GM12878 (cell line): ENCODE measurements around the gene STXBP5. TPM values are rescaled to one million over a fixed set of nuclear protein-coding genes. Genes with fewer than 3 reads are reported as not detected.

Experiments used
- BCL11A ChIP-seq: IDR thresholded peaks from 2 replicates; pipeline ENCODE4 v1.6.1; 2011; ENCODE audit warnings: low read depth, low read length
- BRCA1 ChIP-seq: IDR thresholded peaks from 2 replicates; pipeline ENCODE4 v1.6.1; 2011; ENCODE audit warnings: low read depth, low read length, improper control_type of control experiment
- CEBPB ChIP-seq, 2 experiments: fragments of 150-350 bp in 1 of 2; IDR thresholded peaks; 2 replicates each; pipeline ENCODE4 v1.6.1; 2012 to 2014; ENCODE audit warnings: low read depth in 2 of 2, low read length in 2 of 2, borderline replicate concordance in 1 of 2, inconsistent platforms in 1 of 2
- CHD4 ChIP-seq: fragments of 200-600 bp; sonication (generic); IDR thresholded peaks from 2 replicates; pipeline ENCODE4 v1.6.1; 2016; ENCODE audit warnings: mild to moderate bottlenecking
- CREB1 ChIP-seq: IDR thresholded peaks from 2 replicates; pipeline ENCODE4 v1.6.1; 2012; ENCODE audit warnings: low read depth, mild to moderate bottlenecking, inconsistent platforms
- CREM ChIP-seq: IDR thresholded peaks from 2 replicates; pipeline ENCODE4 v1.6.1; 2014; ENCODE audit warnings: antibody characterized with exemption, low read depth
- MEF2B ChIP-seq: fragments of 450-650 bp; IDR thresholded peaks from 2 replicates; pipeline ENCODE4 v1.6.1; 2018; ENCODE audit warnings: mild to moderate bottlenecking, moderate library complexity; ENCODE audit not compliant: partially characterized antibody, poor library complexity, severe bottlenecking
- NBN ChIP-seq: fragments of 450-650 bp; IDR thresholded peaks from 2 replicates; pipeline ENCODE4 v1.6.1; 2016
- NFYA ChIP-seq: IDR thresholded peaks from 2 replicates; pipeline ENCODE4 v1.6.1; 2011; ENCODE audit warnings: low read depth, mild to moderate bottlenecking, low read length, improper control_type of control experiment, borderline replicate concordance
- NFYB ChIP-seq: IDR thresholded peaks from 2 replicates; pipeline ENCODE4 v1.6.1; 2011; ENCODE audit warnings: low read depth, mild to moderate bottlenecking, low read length, improper control_type of control experiment, moderate library complexity; ENCODE audit not compliant: insufficient read depth
- NR2C1 ChIP-seq: fragments of 450-650 bp; IDR thresholded peaks from 2 replicates; pipeline ENCODE4 v1.6.1; 2017; ENCODE audit warnings: antibody characterized with exemption, mild to moderate bottlenecking, moderate library complexity
- NR2C2 ChIP-seq: IDR thresholded peaks from 2 replicates; pipeline ENCODE4 v1.6.1; 2011; ENCODE audit warnings: borderline replicate concordance, low read depth; ENCODE audit not compliant: control insufficient read depth, insufficient read length
- PAX8 ChIP-seq: fragments of 450-650 bp; IDR thresholded peaks from 2 replicates; pipeline ENCODE4 v1.6.1; 2017; ENCODE audit warnings: mild to moderate bottlenecking, moderate library complexity
- SIN3A ChIP-seq: IDR thresholded peaks from 2 replicates; pipeline ENCODE4 v1.6.1; 2012; ENCODE audit warnings: low read depth, low read length, improper control_type of control experiment
- SMAD5 ChIP-seq: IDR thresholded peaks from 2 replicates; pipeline ENCODE4 v1.6.1; 2016; ENCODE audit warnings: antibody characterized with exemption, low read depth
- SP1 ChIP-seq: IDR thresholded peaks from one replicate; pipeline ENCODE4 v1.6.1; 2011; ENCODE audit warnings: low read depth, low read length
- SUZ12 ChIP-seq: fragments of 200-600 bp; sonication (generic); IDR thresholded peaks from one replicate; pipeline ENCODE4 v1.6.1; 2018; ENCODE audit warnings: antibody characterized with exemption, mild to moderate bottlenecking; ENCODE audit not compliant: unreplicated experiment
- TCF7 ChIP-seq: IDR thresholded peaks from 2 replicates; pipeline ENCODE4 v1.6.1; 2014; ENCODE audit warnings: antibody characterized with exemption, borderline replicate concordance
- ZZZ3 ChIP-seq: IDR thresholded peaks from 2 replicates; pipeline ENCODE4 v1.6.1; 2011; ENCODE audit warnings: low read depth; ENCODE audit not compliant: control insufficient read depth, insufficient read length
- polyA plus RNA-seq, 11 experiments: library from polyadenylated mRNA; depleted of rRNA in 4 of 11; unstranded in 6 of 11; stranded (reverse) in 5 of 11; fragments of >200 nt; fragmentation: Nextera tagmentation in 4 of 11; fragmentation: Illumina TruSeq in 1 of 11; extraction: Ambion mirVana in 4 of 11; extraction: Trizol in 1 of 11; gene quantifications; 1 replicate in 1 of 11; 2 replicates in 10 of 11; pipeline versions ENCODE4 v1.2.1 to v1.2.3, GENCODE V29; 2011 to 2016; ENCODE audit warnings: inconsistent platforms in 2 of 11, missing spikeins in 2 of 11, low read depth in 1 of 11
- total RNA-seq, 4 experiments: library from RNA; depleted of rRNA in 3 of 4; stranded (reverse); fragments of >200 nt in 3 of 4; fragmentation: Illumina TruSeq in 1 of 4; extraction: Trizol in 1 of 4; gene quantifications; 2 replicates each; pipeline versions ENCODE4 v1.2.1 to v1.2.3, GENCODE V29; 2013 to 2021
- TF ChIP-seq, protein P1 (sequence below): fragments of 450-650 bp; IDR thresholded peaks from 2 replicates; pipeline ENCODE4 v1.6.1; 2016; ENCODE audit warnings: mild to moderate bottlenecking
- TF ChIP-seq, protein P2 (sequence below): IDR thresholded peaks from 2 replicates; pipeline ENCODE4 v1.6.1; 2012; ENCODE audit warnings: low read depth, low read length, improper control_type of control experiment
- TF ChIP-seq, protein P3 (sequence below): fragments of 450-650 bp; IDR thresholded peaks from 2 replicates; pipeline ENCODE4 v1.6.1; 2017; ENCODE audit warnings: borderline replicate concordance
- TF ChIP-seq, protein P4 (sequence below): IDR thresholded peaks from 2 replicates; pipeline ENCODE4 v1.6.1; 2011; ENCODE audit warnings: mild to moderate bottlenecking, low read depth, low read length, moderate library complexity; ENCODE audit not compliant: insufficient replicate concordance
- TF ChIP-seq, protein P5 (sequence below): fragments of 450-650 bp; formaldehyde crosslinking; IDR thresholded peaks from 2 replicates; pipeline ENCODE4 v1.4.0; 2020; ENCODE audit warnings: mild to moderate bottlenecking, moderate library complexity

Gene STXBP5
- total and polyA plus RNA-seq, 10 of the 15 experiments (the other 5 are each of a cell fraction or from before 2014, with no cell fraction given) = 1.4 to 13.2 (median 8.4) TPM

GRCh38 chr6:147202516-147203310, 1.5 kb upstream of the STXBP5 start (continued):
- TF ChIP-seq CREB1 (peak; percentile 75; the same call in 1 of the 2 replicates), NR2C1 (no peak), ZZZ3 (no peak), CEBPB (IDR thresholded peaks at IDR 0.05; ENCODE audit: borderline replicate concordance in 1 of 2, low read depth in 2 of 2, low read length in 2 of 2) (no peak), NFYA (peak; percentile 79; the same call in 1 of the 2 replicates), BCL11A (no peak), TCF7 (no peak), NR2C2 (no peak), NBN (0 out of 2 replicates have a peak, but pooled peaks have one; percentile 18), CREM (peak; percentile 32; the same call in 1 of the 2 replicates), SIN3A (no peak), MEF2B (no peak), PAX8 (no peak), SP1 (peak; percentile 98), CHD4 (no peak), SUZ12 (no peak), SMAD5 (peak; percentile 59; the same call in 1 of the 2 replicates), BRCA1 (no peak), NFYB (peak; percentile 88)
- TF ChIP-seq, protein P1, sequence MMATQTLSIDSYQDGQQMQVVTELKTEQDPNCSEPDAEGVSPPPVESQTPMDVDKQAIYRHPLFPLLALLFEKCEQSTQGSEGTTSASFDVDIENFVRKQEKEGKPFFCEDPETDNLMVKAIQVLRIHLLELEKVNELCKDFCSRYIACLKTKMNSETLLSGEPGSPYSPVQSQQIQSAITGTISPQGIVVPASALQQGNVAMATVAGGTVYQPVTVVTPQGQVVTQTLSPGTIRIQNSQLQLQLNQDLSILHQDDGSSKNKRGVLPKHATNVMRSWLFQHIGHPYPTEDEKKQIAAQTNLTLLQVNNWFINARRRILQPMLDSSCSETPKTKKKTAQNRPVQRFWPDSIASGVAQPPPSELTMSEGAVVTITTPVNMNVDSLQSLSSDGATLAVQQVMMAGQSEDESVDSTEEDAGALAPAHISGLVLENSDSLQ = peak; percentile 98
- TF ChIP-seq, protein P2, sequence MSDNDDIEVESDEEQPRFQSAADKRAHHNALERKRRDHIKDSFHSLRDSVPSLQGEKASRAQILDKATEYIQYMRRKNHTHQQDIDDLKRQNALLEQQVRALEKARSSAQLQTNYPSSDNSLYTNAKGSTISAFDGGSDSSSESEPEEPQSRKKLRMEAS = no peak
- TF ChIP-seq, protein P3, sequence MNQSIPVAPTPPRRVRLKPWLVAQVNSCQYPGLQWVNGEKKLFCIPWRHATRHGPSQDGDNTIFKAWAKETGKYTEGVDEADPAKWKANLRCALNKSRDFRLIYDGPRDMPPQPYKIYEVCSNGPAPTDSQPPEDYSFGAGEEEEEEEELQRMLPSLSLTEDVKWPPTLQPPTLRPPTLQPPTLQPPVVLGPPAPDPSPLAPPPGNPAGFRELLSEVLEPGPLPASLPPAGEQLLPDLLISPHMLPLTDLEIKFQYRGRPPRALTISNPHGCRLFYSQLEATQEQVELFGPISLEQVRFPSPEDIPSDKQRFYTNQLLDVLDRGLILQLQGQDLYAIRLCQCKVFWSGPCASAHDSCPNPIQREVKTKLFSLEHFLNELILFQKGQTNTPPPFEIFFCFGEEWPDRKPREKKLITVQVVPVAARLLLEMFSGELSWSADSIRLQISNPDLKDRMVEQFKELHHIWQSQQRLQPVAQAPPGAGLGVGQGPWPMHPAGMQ = no peak
- TF ChIP-seq, protein P4, sequence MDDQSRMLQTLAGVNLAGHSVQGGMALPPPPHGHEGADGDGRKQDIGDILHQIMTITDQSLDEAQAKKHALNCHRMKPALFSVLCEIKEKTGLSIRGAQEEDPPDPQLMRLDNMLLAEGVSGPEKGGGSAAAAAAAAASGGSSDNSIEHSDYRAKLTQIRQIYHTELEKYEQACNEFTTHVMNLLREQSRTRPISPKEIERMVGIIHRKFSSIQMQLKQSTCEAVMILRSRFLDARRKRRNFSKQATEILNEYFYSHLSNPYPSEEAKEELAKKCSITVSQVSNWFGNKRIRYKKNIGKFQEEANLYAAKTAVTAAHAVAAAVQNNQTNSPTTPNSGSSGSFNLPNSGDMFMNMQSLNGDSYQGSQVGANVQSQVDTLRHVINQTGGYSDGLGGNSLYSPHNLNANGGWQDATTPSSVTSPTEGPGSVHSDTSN = peak; percentile 94
- TF ChIP-seq, protein P5, sequence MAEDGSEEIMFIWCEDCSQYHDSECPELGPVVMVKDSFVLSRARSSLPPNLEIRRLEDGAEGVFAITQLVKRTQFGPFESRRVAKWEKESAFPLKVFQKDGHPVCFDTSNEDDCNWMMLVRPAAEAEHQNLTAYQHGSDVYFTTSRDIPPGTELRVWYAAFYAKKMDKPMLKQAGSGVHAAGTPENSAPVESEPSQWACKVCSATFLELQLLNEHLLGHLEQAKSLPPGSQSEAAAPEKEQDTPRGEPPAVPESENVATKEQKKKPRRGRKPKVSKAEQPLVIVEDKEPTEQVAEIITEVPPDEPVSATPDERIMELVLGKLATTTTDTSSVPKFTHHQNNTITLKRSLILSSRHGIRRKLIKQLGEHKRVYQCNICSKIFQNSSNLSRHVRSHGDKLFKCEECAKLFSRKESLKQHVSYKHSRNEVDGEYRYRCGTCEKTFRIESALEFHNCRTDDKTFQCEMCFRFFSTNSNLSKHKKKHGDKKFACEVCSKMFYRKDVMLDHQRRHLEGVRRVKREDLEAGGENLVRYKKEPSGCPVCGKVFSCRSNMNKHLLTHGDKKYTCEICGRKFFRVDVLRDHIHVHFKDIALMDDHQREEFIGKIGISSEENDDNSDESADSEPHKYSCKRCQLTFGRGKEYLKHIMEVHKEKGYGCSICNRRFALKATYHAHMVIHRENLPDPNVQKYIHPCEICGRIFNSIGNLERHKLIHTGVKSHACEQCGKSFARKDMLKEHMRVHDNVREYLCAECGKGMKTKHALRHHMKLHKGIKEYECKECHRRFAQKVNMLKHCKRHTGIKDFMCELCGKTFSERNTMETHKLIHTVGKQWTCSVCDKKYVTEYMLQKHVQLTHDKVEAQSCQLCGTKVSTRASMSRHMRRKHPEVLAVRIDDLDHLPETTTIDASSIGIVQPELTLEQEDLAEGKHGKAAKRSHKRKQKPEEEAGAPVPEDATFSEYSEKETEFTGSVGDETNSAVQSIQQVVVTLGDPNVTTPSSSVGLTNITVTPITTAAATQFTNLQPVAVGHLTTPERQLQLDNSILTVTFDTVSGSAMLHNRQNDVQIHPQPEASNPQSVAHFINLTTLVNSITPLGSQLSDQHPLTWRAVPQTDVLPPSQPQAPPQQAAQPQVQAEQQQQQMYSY (CRISPR knock-in tag) = no peak
